Measurements from ENCODE around the gene CD1C. TPM values are rescaled to one million over a fixed set of nuclear protein-coding genes. Genes with fewer than 3 reads are reported as not detected.
A peak's percentile ranks its signal among the peaks of the same experiment; 100 is the strongest.

The CD1C gene
- total RNA-seq (2014; rRNA removed; shearing (Covaris generic)) (2.6 and 3.2 TPM in 2 replicates), total RNA-seq (2022) (16.0 and 28.7 TPM in 2 replicates), Bru-seq, nascent RNA (percentile 79 among the genes with signal in this experiment), BruChase-seq, experiment 1, labeled RNA remaining after a 6-hour chase (percentile 80 among the genes with signal in this experiment), BruChase-seq, experiment 2, labeled RNA remaining after a 2-hour chase (percentile 84 among the genes with signal in this experiment)
- long read RNA-seq, transcript CD1C-201 (6 exons, 1,435 nt) = major isoform, 9 of 17 reads
- long read RNA-seq, partial matches to known transcripts = 7 of 17 reads
- long read RNA-seq, other reads (novel, unspliced or antisense) = 1 of 17 reads

GRCh38 chr1:158289811-158290210 is at the start of gene CD1C:
CD1C (plus strand) TSS chr1:158289923; CDS start chr1:158290065, 142 bp downstream.
- H2AFZ ChIP-seq (ENCODE audit: low read length) = peak within 1 kb of the TSS; percentile 60; the same call in 1 of the 2 replicates
- intact Hi-C loops (cut with micrococcal nuclease; ENCODE audit: unreplicated experiment) = loop anchor here (5.0 kb wide), 3 partner anchors 642 to 722 kb away; partner anchors contain the start of gene PYHIN1
- ChIA-PET CTCF (ENCODE audit: unreplicated experiment) (no interaction called here), POLR2A (interaction anchor here (0.5 to 1.0 kb wide), 5 partner anchors 14 to 1515 kb away, joined by 3 to 5 read pairs (median 4); no protein-coding TSS in a partner anchor)
- peaks cover 87% of the 10 kb centered on the region for H3K4me1 ChIP-seq (ENCODE audit: insufficient read depth, low read length, poor library complexity, severe bottlenecking)
- no peaks in the 10 kb centered on the region for H3K9me3 ChIP-seq (ENCODE audit: low read length)
- no peaks in the 10 kb centered on the region for H4K20me1 ChIP-seq (ENCODE audit: insufficient read depth, low read length)
- peak; percentile 70 for DNase-seq (ENCODE audit: low spot score)
- TF ChIP-seq CTCF (conservative IDR thresholded peaks at IDR 0.05; ENCODE audit: low read length) = no peak
- H3K4me3 ChIP-seq (ENCODE audit: low read depth, low read length, poor library complexity, severe bottlenecking) = peak within 1 kb of the TSS; percentile 70
- peaks cover 15% of the 10 kb centered on the region; the same call in 1 of the 2 replicates for H3K79me2 ChIP-seq (ENCODE audit: insufficient read depth, low read depth, low read length)
- H3K4me2 ChIP-seq (ENCODE audit: low read length) = peak within 1 kb of the TSS; percentile 89
- H3K36me3 ChIP-seq (ENCODE audit: insufficient read depth, low read length) = peaks cover 28% of the 10 kb centered on the region
- no peaks in the 10 kb centered on the region for H3K9me2 ChIP-seq (ENCODE audit: insufficient read depth, low read length)
- TSS peak; percentile 59 for BruUV-seq (replicated peaks)
- peak within 1 kb of the TSS; percentile 89 for H3K27ac ChIP-seq (ENCODE audit: low read depth, low read length, poor library complexity, severe bottlenecking)

GRCh38 chr1:158246650-158247049 is 43.1 kb upstream of the CD1C start:
- Histone ChIP-seq H3K4me2 (ENCODE audit: low read length) (no peak overlapping the region), H2AFZ (ENCODE audit: low read length) (no peak overlapping the region), H4K20me1 (ENCODE audit: insufficient read depth, low read length) (no peaks in the 10 kb centered on the region), H3K9me3 (ENCODE audit: low read length) (no peaks in the 10 kb centered on the region), H3K79me2 (ENCODE audit: insufficient read depth, low read depth, low read length) (no peaks in the 10 kb centered on the region), H3K36me3 (ENCODE audit: insufficient read depth, low read length) (no peaks in the 10 kb centered on the region), H3K27ac (ENCODE audit: low read depth, low read length, poor library complexity, severe bottlenecking) (no peak overlapping the region), H3K4me1 (ENCODE audit: insufficient read depth, low read length, poor library complexity, severe bottlenecking) (peaks cover 25% of the 10 kb centered on the region), H3K4me3 (ENCODE audit: low read depth, low read length, poor library complexity, severe bottlenecking) (no peak overlapping the region), H3K9me2 (ENCODE audit: insufficient read depth, low read length) (no peaks in the 10 kb centered on the region)
- BruUV-seq (replicated peaks) = no TSS peak
- peak; percentile 62 for DNase-seq (ENCODE audit: low spot score)
- intact Hi-C loops (cut with micrococcal nuclease; ENCODE audit: unreplicated experiment) = loop anchor here (1.0 to 2.0 kb wide), 3 partner anchors 84 to 826 kb away; no protein-coding TSS in a partner anchor
- peak; percentile 76 for TF ChIP-seq CTCF (conservative IDR thresholded peaks at IDR 0.05; ENCODE audit: low read length)
- TF ChIP-seq EZH2phosphoT487 (IDR thresholded peaks at IDR 0.05; ENCODE audit: borderline replicate concordance, low read depth, low read length) = no peak
- ChIA-PET POLR2A (no interaction called here), CTCF (ENCODE audit: unreplicated experiment) (interaction anchor here (2.5 kb wide), 1 partner anchor 83 kb away, joined by 15 read pairs; no protein-coding TSS in a partner anchor)
